ENCODE data around the gene SULT6B1.

The SULT6B1 gene

GRCh38 chr2:37188570-37188969 lies at the start of gene SULT6B1:
Gene SULT6B1 (minus strand): TSS chr2:37188670. CDS start chr2:37188640, 30 bp downstream.
- no peak for TF ChIP-seq CTCF (IDR thresholded peaks at IDR 0.05; ENCODE audit: unreplicated experiment in 3 of 3)
- Mint-ChIP-seq H3K9me3 (no peaks in the 10 kb centered on the region), H3K4me3 (no peak within 1 kb of the TSS), H3K27me3 (ENCODE audit: low read depth) (peaks cover 1% of the 10 kb centered on the region), H3K4me1 (no peaks in the 10 kb centered on the region), H3K27ac (no peak within 1 kb of the TSS), H3K36me3 (ENCODE audit: low read depth) (no peaks in the 10 kb centered on the region)

GRCh38 chr2:37232131-37232933 lies 43.9 kb upstream of the SULT6B1 start:
- H3K27ac Mint-ChIP-seq, result no peak overlapping the region
- no peak for TF ChIP-seq CTCF (IDR thresholded peaks at IDR 0.05; ENCODE audit: unreplicated experiment in 3 of 3)
- H3K4me3 Mint-ChIP-seq, result no peak overlapping the region
- H3K9me3 Mint-ChIP-seq, result no peaks in the 10 kb centered on the region
- H3K36me3 Mint-ChIP-seq (ENCODE audit: low read depth), result peaks cover 26% of the 10 kb centered on the region
- H3K27me3 Mint-ChIP-seq (ENCODE audit: low read depth), result no peaks in the 10 kb centered on the region
- peaks cover 5% of the 10 kb centered on the region for H3K4me1 Mint-ChIP-seq

- Mint-ChIP-seq H3K27me3 (ENCODE audit: low read depth) (no peaks in the 10 kb centered on the region), H3K27ac (no peak within 1 kb of the TSS), H3K9me3 (no peaks in the 10 kb centered on the region), H3K4me3 (no peak within 1 kb of the TSS), H3K4me1 (peaks cover 10% of the 10 kb centered on the region), H3K36me3 (ENCODE audit: low read depth) (peaks cover 30% of the 10 kb centered on the region)
- no peak for TF ChIP-seq CTCF (IDR thresholded peaks at IDR 0.05; ENCODE audit: unreplicated experiment in 3 of 3)
These were observed 43.0 kb upstream of the SULT6B1 start, which contains the start of the genes CEBPZ and NDUFAF7 for GRCh38 chr2:37231241-37232130. Gene CEBPZ (minus strand): TSS chr2:37231596. CDS start chr2:37231567, 29 bp downstream. Gene NDUFAF7 (plus strand): TSS chr2:37231658. CDS start chr2:37231706, 48 bp downstream.

DNA sequence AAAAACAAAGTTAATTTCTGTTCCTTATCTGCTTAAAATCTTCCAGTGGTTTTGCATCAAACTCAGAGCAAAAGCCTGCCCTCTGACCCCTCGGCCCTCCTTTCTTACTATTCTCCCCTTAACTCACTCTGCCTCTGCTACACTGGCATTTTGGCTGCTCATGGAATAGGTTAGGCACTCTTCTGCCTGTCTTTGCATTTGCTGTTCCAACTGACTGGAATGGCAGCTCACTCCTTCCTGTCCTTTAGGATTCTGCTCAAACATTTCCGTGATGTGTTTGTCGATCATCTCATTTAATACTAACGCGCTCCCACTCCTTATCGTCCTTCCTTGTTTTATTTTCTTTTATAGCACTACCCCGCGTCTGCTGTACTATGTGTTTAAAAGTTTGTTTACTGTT lies 42.1 kb upstream of the SULT6B1 start:
- Mint-ChIP-seq H3K27ac (no peak overlapping the region), H3K4me3 (no peak overlapping the region), H3K9me3 (no peaks in the 10 kb centered on the region), H3K36me3 (ENCODE audit: low read depth) (peaks cover 23% of the 10 kb centered on the region), H3K27me3 (ENCODE audit: low read depth) (no peaks in the 10 kb centered on the region), H3K4me1 (peaks cover 10% of the 10 kb centered on the region)
- TF ChIP-seq CTCF (IDR thresholded peaks at IDR 0.05; ENCODE audit: unreplicated experiment in 3 of 3), result no peak

- H3K27me3 Mint-ChIP-seq (ENCODE audit: low read depth), result no peaks in the 10 kb centered on the region
- no peak overlapping the region for H3K27ac Mint-ChIP-seq
These were observed 40.3 kb upstream of the SULT6B1 start for GRCh38 chr2:37228788-37229187.

More at GRCh38 chr2:37228788-37229187, 40.3 kb upstream of the SULT6B1 start:
- no peak overlapping the region for H3K4me3 Mint-ChIP-seq
- peaks cover 17% of the 10 kb centered on the region for H3K36me3 Mint-ChIP-seq (ENCODE audit: low read depth)
- H3K4me1 Mint-ChIP-seq, result peaks cover 16% of the 10 kb centered on the region
- no peaks in the 10 kb centered on the region for H3K9me3 Mint-ChIP-seq
- no peak for TF ChIP-seq CTCF (IDR thresholded peaks at IDR 0.05; ENCODE audit: unreplicated experiment in 3 of 3)
